ENCODE results near the gene SMIM35.

DNA sequence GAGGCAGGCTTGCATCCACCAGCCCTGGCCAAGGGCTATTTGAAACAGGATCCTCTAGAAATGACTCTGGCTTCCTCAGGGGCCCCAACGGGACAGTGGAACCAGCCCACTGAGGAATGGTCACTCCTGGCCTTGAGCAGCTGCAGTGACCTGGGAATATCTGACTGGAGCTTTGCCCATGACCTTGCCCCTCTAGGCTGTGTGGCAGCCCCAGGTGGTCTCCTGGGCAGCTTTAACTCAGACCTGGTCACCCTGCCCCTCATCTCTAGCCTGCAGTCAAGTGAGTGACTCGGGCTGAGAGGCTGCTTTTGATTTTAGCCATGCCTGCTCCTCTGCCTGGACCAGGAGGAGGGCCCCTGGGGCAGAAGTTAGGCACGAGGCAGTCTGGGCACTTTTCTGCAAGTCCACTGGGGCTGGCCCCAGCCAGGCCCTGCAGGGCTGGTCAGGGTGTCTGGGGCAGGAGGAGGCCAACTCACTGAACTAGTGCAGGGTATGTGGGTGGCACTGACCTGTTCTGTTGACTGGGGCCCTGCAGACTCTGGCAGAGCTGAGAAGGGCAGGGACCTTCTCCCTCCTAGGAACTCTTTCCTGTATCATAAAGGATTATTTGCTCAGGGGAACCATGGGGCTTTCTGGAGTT lies 87.3 kb downstream of the SMIM35 start:
- no peak for TF ChIP-seq SP1 (IDR thresholded peaks at IDR 0.05)
- TF ChIP-seq ZNF384 (IDR thresholded peaks at IDR 0.05), result no peak
- TF ChIP-seq, protein P1, sequence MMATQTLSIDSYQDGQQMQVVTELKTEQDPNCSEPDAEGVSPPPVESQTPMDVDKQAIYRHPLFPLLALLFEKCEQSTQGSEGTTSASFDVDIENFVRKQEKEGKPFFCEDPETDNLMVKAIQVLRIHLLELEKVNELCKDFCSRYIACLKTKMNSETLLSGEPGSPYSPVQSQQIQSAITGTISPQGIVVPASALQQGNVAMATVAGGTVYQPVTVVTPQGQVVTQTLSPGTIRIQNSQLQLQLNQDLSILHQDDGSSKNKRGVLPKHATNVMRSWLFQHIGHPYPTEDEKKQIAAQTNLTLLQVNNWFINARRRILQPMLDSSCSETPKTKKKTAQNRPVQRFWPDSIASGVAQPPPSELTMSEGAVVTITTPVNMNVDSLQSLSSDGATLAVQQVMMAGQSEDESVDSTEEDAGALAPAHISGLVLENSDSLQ (IDR thresholded peaks at IDR 0.05), result no peak
- TF ChIP-seq FOXA1 (IDR thresholded peaks at IDR 0.05), result no peak
- TF ChIP-seq HDGF (IDR thresholded peaks at IDR 0.05; ENCODE audit: borderline replicate concordance), result no peak
- TF ChIP-seq FOXM1 (IDR thresholded peaks at IDR 0.05; ENCODE audit: borderline replicate concordance), result no peak
- no peak for TF ChIP-seq ARNT (IDR thresholded peaks at IDR 0.05)
- no peak for TF ChIP-seq NFRKB (IDR thresholded peaks at IDR 0.05)
- no peak for TF ChIP-seq LEF1 (IDR thresholded peaks at IDR 0.05; ENCODE audit: borderline replicate concordance)
- TF ChIP-seq SUZ12 (IDR thresholded peaks at IDR 0.05), result no peak
- no peak for TF ChIP-seq ELF4 (IDR thresholded peaks at IDR 0.05)
- no peak for TF ChIP-seq TARDBP (IDR thresholded peaks at IDR 0.05)
